Suprapubic skin (tissue), 4 donors: ENCODE results near the gene DSG3. TPM values are rescaled to one million over a fixed set of nuclear protein-coding genes. Genes with fewer than 3 reads are reported as not detected.
A peak's percentile ranks its signal among the peaks of the same experiment; 100 is the strongest.

ENCODE experiments used
- DNase-seq, 2 donors: peaks; one replicate each; pipeline ENCODE4 v3.0.0-alpha.2; 2019; ENCODE audit warnings: low spot score in 2 of 2
- H3K27ac ChIP-seq: fragments of 200-600 bp; sonication (generic); one replicate; pipeline ENCODE4 v1.5.1; 2019
- H3K27me3 ChIP-seq: fragments of 200-600 bp; sonication (generic); one replicate; pipeline ENCODE4 v1.5.1; 2019
- H3K36me3 ChIP-seq: fragments of 200-600 bp; sonication (generic); one replicate; pipeline ENCODE4 v1.5.1; 2019
- H3K4me1 ChIP-seq: fragments of 200-600 bp; sonication (generic); one replicate; pipeline ENCODE4 v1.5.1; 2019
- H3K4me3 ChIP-seq: fragments of 200-600 bp; sonication (generic); one replicate; pipeline ENCODE4 v1.5.1; 2019; ENCODE audit warnings: mild to moderate bottlenecking
- H3K9me3 ChIP-seq: fragments of 200-600 bp; sonication (generic); one replicate; pipeline ENCODE4 v1.5.1; 2019
- EP300 ChIP-seq: sonication (generic); formaldehyde crosslinking; IDR thresholded peaks from one replicate; pipeline ENCODE4 v1.6.1; 2017; ENCODE audit warnings: antibody characterized with exemption
- POLR2A ChIP-seq, 2 donors: fragments of 450-650 bp; IDR thresholded peaks; one replicate each; pipeline ENCODE4 v1.6.1; 2017; ENCODE audit warnings: antibody characterized with exemption in 2 of 2, mild to moderate bottlenecking in 2 of 2, moderate library complexity in 2 of 2
- POLR2AphosphoS5 ChIP-seq, 3 donors: sonication (generic); formaldehyde crosslinking; IDR thresholded peaks; one replicate each; pipeline ENCODE4 v1.6.1; 2017; ENCODE audit warnings: antibody characterized with exemption in 3 of 3
- WGBS: methylation state at CpG from one replicate; pipeline ENCODE4 v1.1.5; 2018; 5-methylcytosine and 5-hydroxymethylcytosine counted together
- total RNA-seq, 4 donors: library from RNA; depleted of rRNA; stranded (reverse); fragments of >200 nt; gene quantifications; one replicate each; pipeline ENCODE4 v1.1.0, GENCODE V29; 2016
- TF ChIP-seq, protein P1 (sequence below), 2 donors: fragments of 200-600 bp in 1 of 2; fragments of 450-650 bp in 1 of 2; sonication (generic) in 1 of 2; IDR thresholded peaks; one replicate each; pipeline ENCODE4 v1.5.1; 2016 to 2019; ENCODE audit warnings: antibody characterized with exemption in 2 of 2, mild to moderate bottlenecking in 1 of 2, moderate library complexity in 1 of 2

DSG3 gene
- total RNA-seq, 4 donors from 2014 or later: 81.8 to 223 (median 168) TPM

DNA sequence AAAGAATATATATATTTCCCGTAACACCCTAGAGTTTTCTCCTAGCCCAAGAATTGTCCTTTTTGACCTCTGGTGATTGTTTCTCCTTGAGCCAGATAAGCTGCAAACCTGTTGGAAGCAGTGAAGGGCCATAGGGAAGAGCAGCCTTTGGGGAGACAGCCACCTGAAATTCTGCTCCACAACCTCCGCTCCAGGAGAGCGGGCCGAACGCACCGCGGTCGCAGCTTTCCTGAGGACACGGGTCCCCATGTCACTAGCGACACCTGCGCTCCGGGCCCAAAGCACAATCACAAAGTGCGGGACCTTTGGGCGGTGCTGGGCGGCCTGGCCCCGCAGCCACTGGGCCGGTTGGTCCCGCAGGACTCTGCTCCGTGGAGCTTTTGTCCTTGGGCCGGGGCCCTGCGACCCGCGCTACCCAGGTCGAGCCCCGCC, 49.9 kb downstream of the DSG3 start:
- H3K27ac ChIP-seq: peak overlapping the region; percentile 88
- H3K27me3 ChIP-seq: peaks cover 11% of the 10 kb centered on the region
- peaks cover 39% of the 10 kb centered on the region for H3K4me1 ChIP-seq
- 26% methylated on average over 22 of the region's 25 CpGs for WGBS
- H3K9me3 ChIP-seq: no peaks in the 10 kb centered on the region
- DNase-seq: no peak
- no peak for TF ChIP-seq POLR2A (IDR thresholded peaks at IDR 0.05)
- no peak for TF ChIP-seq POLR2AphosphoS5 (IDR thresholded peaks at IDR 0.05)
- no peak for TF ChIP-seq EP300
- TF ChIP-seq, protein P1, sequence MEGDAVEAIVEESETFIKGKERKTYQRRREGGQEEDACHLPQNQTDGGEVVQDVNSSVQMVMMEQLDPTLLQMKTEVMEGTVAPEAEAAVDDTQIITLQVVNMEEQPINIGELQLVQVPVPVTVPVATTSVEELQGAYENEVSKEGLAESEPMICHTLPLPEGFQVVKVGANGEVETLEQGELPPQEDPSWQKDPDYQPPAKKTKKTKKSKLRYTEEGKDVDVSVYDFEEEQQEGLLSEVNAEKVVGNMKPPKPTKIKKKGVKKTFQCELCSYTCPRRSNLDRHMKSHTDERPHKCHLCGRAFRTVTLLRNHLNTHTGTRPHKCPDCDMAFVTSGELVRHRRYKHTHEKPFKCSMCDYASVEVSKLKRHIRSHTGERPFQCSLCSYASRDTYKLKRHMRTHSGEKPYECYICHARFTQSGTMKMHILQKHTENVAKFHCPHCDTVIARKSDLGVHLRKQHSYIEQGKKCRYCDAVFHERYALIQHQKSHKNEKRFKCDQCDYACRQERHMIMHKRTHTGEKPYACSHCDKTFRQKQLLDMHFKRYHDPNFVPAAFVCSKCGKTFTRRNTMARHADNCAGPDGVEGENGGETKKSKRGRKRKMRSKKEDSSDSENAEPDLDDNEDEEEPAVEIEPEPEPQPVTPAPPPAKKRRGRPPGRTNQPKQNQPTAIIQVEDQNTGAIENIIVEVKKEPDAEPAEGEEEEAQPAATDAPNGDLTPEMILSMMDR (IDR thresholded peaks at IDR 0.05): no peak
- no peaks in the 10 kb centered on the region for H3K36me3 ChIP-seq
- H3K4me3 ChIP-seq: peak overlapping the region; percentile 56

DNA sequence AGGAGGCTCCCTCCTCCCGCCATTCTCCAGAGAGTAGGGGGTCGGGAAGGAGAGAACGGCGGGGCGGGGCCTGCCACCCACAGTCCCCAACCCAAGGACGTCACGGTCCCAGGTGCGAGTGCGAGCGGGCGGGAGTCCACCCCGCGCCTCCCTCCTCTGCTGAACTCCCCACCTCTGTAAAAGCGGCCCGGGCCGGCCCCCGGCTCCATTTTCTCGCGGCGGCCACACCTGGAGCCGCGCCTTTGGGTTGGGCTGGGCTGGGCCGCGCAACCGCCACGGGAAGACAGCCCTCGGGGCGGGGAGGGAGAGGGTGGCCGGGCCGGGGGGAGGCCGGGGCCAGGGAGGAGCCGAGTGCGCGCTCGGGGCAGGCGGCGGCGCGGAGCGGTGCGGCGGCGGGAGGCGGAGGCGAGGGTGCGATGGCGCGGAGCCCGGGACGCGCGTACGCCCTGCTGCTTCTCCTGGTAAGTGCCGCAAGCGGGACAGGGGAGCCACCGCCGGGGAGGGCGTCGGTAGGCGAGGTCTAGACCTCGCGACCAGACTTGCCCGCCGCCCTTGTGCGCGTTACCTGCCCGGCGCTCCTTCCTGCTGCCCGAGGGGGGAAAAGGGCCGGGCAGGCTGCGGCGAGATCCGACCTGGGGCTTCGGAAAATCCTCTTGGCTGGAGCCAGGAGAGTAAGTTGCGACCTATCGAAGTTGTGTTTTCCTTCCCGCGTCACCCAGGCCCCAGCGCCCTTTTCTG, 50.5 kb downstream of the DSG3 start, which contains the start of gene DSG2:
DSG2 (plus strand) TSS at position 342 of the 738 bp plus-strand sequence; CDS start at position 417, 75 bp downstream.
- peaks cover 39% of the 10 kb centered on the region for H3K4me1 ChIP-seq
- H3K27me3 ChIP-seq: peaks cover 11% of the 10 kb centered on the region
- 0% methylated on average over 3 of the region's 79 CpGs for WGBS
- no peaks in the 10 kb centered on the region for H3K36me3 ChIP-seq
- peak within 1 kb of the TSS; percentile 56 for H3K4me3 ChIP-seq
- no peaks in the 10 kb centered on the region for H3K9me3 ChIP-seq
- peak; percentile 75 to 82 for DNase-seq
- TF ChIP-seq, protein P1 (IDR thresholded peaks at IDR 0.05): no peak
- TF ChIP-seq POLR2A (IDR thresholded peaks at IDR 0.05) (no peak), EP300 (no peak), POLR2AphosphoS5 (IDR thresholded peaks at IDR 0.05) (no peak)
- peak within 1 kb of the TSS; percentile 88 for H3K27ac ChIP-seq

DNA sequence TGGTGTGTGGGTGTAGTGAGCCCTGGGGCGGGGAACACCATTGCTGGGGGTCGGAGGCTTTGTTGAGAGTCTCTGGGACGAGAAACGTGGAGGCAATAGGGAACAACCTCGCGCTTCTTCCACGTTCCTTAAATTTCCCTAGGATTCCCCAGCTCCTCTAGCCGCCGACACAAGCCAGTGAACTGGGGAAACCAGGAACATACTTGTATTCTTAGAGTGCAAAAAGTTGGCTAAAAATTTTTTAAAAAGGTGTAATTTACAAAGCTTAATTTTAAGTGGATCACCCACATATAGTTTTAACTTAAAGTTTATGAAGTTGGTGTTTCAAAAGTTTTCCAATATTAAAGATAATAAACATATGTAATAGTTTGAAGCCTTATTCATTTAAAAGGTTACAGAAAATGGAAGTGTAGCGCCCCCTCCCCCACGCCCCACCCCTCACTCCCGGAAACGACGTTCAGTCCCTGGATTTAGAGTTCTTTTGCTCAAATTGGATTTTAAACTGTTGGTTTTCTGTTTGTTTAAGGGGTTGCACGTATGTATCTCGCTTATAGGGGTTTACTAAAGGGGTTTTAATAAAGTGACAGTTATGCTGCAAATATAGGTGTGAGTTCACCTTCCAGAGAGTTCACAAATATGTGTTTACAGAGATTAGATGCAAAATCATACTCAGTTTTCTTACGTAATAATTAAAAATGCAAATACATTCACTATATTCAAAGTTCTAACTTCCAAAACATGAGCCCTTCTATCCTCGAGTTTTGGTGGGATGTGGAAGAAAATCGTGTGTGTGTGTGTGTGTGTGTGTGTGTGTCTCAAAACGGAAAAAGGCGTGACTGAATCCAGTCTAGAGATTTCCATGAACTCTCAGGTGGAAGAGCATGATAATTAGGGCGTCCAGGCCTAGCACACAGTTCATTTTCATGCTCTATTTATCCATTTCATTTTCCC, 51.3 kb downstream of the DSG3 start:
- peak overlapping the region; percentile 56 for H3K4me3 ChIP-seq
- H3K4me1 ChIP-seq: peaks cover 36% of the 10 kb centered on the region
- no peaks in the 10 kb centered on the region for H3K9me3 ChIP-seq
- no peak for DNase-seq
- peak overlapping the region; percentile 88 for H3K27ac ChIP-seq
- TF ChIP-seq, protein P1 (IDR thresholded peaks at IDR 0.05): no peak
- TF ChIP-seq POLR2AphosphoS5 (IDR thresholded peaks at IDR 0.05) (no peak), EP300 (no peak), POLR2A (IDR thresholded peaks at IDR 0.05) (no peak)
- H3K36me3 ChIP-seq: no peaks in the 10 kb centered on the region
- WGBS: 13% methylated on average over 22 of the region's 22 CpGs
- peaks cover 11% of the 10 kb centered on the region for H3K27me3 ChIP-seq

DNA sequence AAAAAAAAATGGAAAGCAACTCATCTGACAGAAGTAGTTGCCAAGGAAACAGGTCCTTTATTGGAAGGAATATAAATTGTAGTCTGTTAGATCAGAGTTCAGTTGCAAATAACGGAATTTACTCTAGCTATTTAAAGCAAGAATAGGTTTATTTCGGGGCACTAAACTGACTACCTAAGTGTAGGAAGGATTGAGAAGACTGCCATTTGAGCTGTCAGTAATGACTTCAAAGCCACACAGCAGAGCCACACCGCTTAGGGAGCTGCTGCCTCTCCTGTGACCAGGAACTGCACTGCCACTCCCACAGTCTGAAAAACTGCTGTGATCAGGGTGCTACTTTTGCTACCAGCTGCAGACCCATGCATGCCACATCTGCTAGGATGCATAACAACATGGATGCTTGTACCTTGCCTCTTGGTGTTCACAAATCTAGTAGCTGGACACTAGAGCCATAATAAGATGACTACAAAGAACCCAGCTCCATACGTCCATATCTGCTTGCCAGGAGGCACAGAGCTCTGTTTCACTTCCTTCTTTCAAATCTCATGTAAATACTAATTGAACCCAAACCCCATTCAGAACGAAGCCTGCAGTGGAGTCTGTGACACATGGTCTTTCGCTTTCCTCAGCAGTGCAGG, 52.6 kb downstream of the DSG3 start:
- no peak for DNase-seq
- no peak for TF ChIP-seq POLR2A (IDR thresholded peaks at IDR 0.05)
- Histone ChIP-seq H3K4me3 (no peak overlapping the region), H3K27me3 (peaks cover 11% of the 10 kb centered on the region), H3K36me3 (no peaks in the 10 kb centered on the region), H3K4me1 (peaks cover 36% of the 10 kb centered on the region), H3K27ac (no peak overlapping the region), H3K9me3 (no peaks in the 10 kb centered on the region)
- WGBS: 51% methylated on average over 6 of the region's 6 CpGs

GRCh38 chr18:31503011-31503410, 55.5 kb downstream of the DSG3 start:
- H3K4me3 ChIP-seq: no peak overlapping the region
- WGBS: 95% methylated on average over 4 of the region's 4 CpGs
- no peak overlapping the region for H3K27ac ChIP-seq
- TF ChIP-seq EP300 (no peak), POLR2AphosphoS5 (IDR thresholded peaks at IDR 0.05) (no peak), POLR2A (IDR thresholded peaks at IDR 0.05) (no peak)
- TF ChIP-seq, protein P1 (IDR thresholded peaks at IDR 0.05): no peak
- no peaks in the 10 kb centered on the region for H3K36me3 ChIP-seq
- DNase-seq: no peak
- peaks cover 4% of the 10 kb centered on the region for H3K27me3 ChIP-seq
- H3K4me1 ChIP-seq: peaks cover 28% of the 10 kb centered on the region
- no peaks in the 10 kb centered on the region for H3K9me3 ChIP-seq
